H1 (cell line): ENCODE results near the gene VAMP2. TPM values are rescaled to one million over a fixed set of nuclear protein-coding genes. Genes with fewer than 3 reads are reported as not detected.

Experiments used
- CTCF ChIA-PET: fragments of 300-600 bp; sonication (Branson Sonifier 250); formaldehyde crosslinking; loops from one replicate; lab custom pipeline; 2021; ENCODE audit not compliant: partially characterized antibody; lab: Charles Lee
- POLR2A ChIA-PET: fragments of 300-600 bp; sonication (Branson Sonifier 250); formaldehyde crosslinking; loops from one replicate; lab custom pipeline; 2021; ENCODE audit warnings: inconsistent platforms; ENCODE audit not compliant: partially characterized antibody; lab: Charles Lee
- DNase-seq, 2 experiments: peaks; one replicate each; pipeline versions ENCODE4 v3.0.0 to v3.0.0-alpha.2; 2010 to 2022; ENCODE audit warnings: low spot score in 2 of 2, low read depth in 1 of 2, mixed read lengths in 1 of 2
- FAIRE-seq: peaks from 2 replicates; lab custom pipeline; 2011; peaks lifted over from hg19 to GRCh38; lab: Jason Lieb, UNC
- H2AFZ ChIP-seq: 2 replicates; pipeline ENCODE4 v1.8.1; 2012; ENCODE audit warnings: low read length, inconsistent platforms
- H2AK5ac ChIP-seq: 2 replicates; pipeline ENCODE4 v1.6.1; 2013; ENCODE audit warnings: low read depth, low read length
- H2BK120ac ChIP-seq: replicated peaks from 2 replicates; pipeline ENCODE3; 2013; ENCODE audit warnings: low read depth, low read length, inconsistent platforms
- H2BK12ac ChIP-seq: 2 replicates; pipeline ENCODE4 v1.6.1; 2013; ENCODE audit warnings: low read depth, low read length
- H2BK15ac ChIP-seq: 2 replicates; pipeline ENCODE4 v1.6.1; 2013; ENCODE audit warnings: low read length
- H2BK20ac ChIP-seq: 2 replicates; pipeline ENCODE4 v1.6.1; 2013; ENCODE audit warnings: low read length
- H2BK5ac ChIP-seq: 2 replicates; pipeline ENCODE4 v1.6.1; 2013; ENCODE audit warnings: low read depth, low read length
- H3K14ac ChIP-seq: 2 replicates; pipeline ENCODE4 v1.6.1; 2013; ENCODE audit warnings: inconsistent platforms; ENCODE audit not compliant: insufficient read length
- H3K18ac ChIP-seq: 2 replicates; pipeline ENCODE4 v1.6.1; 2013; ENCODE audit warnings: low read length; ENCODE audit errors: extremely low read depth
- H3K23ac ChIP-seq: 2 replicates; pipeline ENCODE4 v1.6.1; 2013; ENCODE audit warnings: inconsistent platforms; ENCODE audit not compliant: insufficient read length
- H3K23me2 ChIP-seq: 2 replicates; pipeline ENCODE4 v1.6.1; 2013; ENCODE audit warnings: low read depth, low read length
- H3K27ac ChIP-seq: 2 replicates; pipeline ENCODE4 v1.6.1; 2011; ENCODE audit warnings: low read depth, low read length, inconsistent platforms
- H3K27me3 ChIP-seq, 4 experiments: replicated peaks in 1 of 4; 1 replicate in 1 of 4; 2 replicates in 3 of 4; pipeline versions ENCODE4 v1.6.1 to v1.8.1; 2011 to 2013; ENCODE audit warnings: low read length in 3 of 4, mild to moderate bottlenecking in 3 of 4, inconsistent platforms in 2 of 4, mixed read lengths in 2 of 4, moderate library complexity in 1 of 4; ENCODE audit not compliant: control insufficient read depth in 3 of 4, insufficient read depth in 3 of 4; ENCODE audit errors: extremely low read depth in 1 of 4
- H3K36me3 ChIP-seq, 4 experiments: 2 replicates each; pipeline versions ENCODE4 v1.6.1 to v1.8.1; 2011 to 2013; ENCODE audit warnings: mild to moderate bottlenecking in 4 of 4, low read length in 3 of 4, moderate library complexity in 2 of 4, control low read depth in 1 of 4, inconsistent platforms in 1 of 4; ENCODE audit not compliant: insufficient read depth in 4 of 4, control insufficient read depth in 2 of 4
- H3K4ac ChIP-seq: replicated peaks from 2 replicates; pipeline ENCODE3; 2013; ENCODE audit warnings: low read length, low read depth, mixed read lengths, inconsistent platforms; ENCODE audit not compliant: insufficient read length
- H3K4me1 ChIP-seq, 4 experiments: replicated peaks in 1 of 4; 1 replicate in 1 of 4; 2 replicates in 3 of 4; pipeline versions ENCODE4 v1.6.1 to v1.8.1; 2011 to 2013; ENCODE audit warnings: low read length in 3 of 4, inconsistent platforms in 2 of 4, mixed read lengths in 1 of 4; ENCODE audit not compliant: insufficient read depth in 4 of 4, control insufficient read depth in 3 of 4
- H3K4me2 ChIP-seq, 2 experiments: 2 replicates each; pipeline versions ENCODE4 v1.6.1 to v1.8.1; 2011 to 2013; ENCODE audit warnings: low read depth in 2 of 2, low read length in 2 of 2, control low read depth in 1 of 2, inconsistent platforms in 1 of 2, mild to moderate bottlenecking in 1 of 2; ENCODE audit not compliant: insufficient read depth in 1 of 2
- H3K4me3 ChIP-seq, 4 experiments: fragments of 200-600, 300-600 bp in 1 of 4; sonication (generic), shearing (Covaris generic), sonication (Bioruptor Twin) in 1 of 4; 2 replicates each; pipeline versions ENCODE4 v1.5.1 to v1.8.1; 2011 to 2016; ENCODE audit warnings: low read length in 4 of 4, low read depth in 3 of 4, control low read depth in 2 of 4, inconsistent platforms in 2 of 4, mild to moderate bottlenecking in 2 of 4, mixed read lengths in 1 of 4, moderate library complexity in 1 of 4; ENCODE audit not compliant: insufficient read depth in 2 of 4; ENCODE audit errors: extremely low read depth in 1 of 4
- H3K56ac ChIP-seq: replicated peaks from 2 replicates; pipeline ENCODE3; 2013; ENCODE audit warnings: low read depth, mild to moderate bottlenecking, mixed read lengths, low read length, inconsistent platforms; ENCODE audit not compliant: insufficient read length
- H3K79me1 ChIP-seq: 2 replicates; pipeline ENCODE4 v1.6.1; 2013; ENCODE audit warnings: low read depth, low read length, control low read depth
- H3K79me2 ChIP-seq, 2 experiments: 2 replicates each; pipeline versions ENCODE4 v1.6.1 to v1.8.1; 2012 to 2013; ENCODE audit warnings: low read length in 2 of 2, mild to moderate bottlenecking in 2 of 2, inconsistent platforms in 1 of 2; ENCODE audit not compliant: insufficient read depth in 2 of 2, control insufficient read depth in 1 of 2
- H3K9ac ChIP-seq, 4 experiments: replicated peaks in 1 of 4; 1 replicate in 1 of 4; 2 replicates in 3 of 4; pipeline versions ENCODE4 v1.6.1 to v1.8.1; 2011 to 2013; ENCODE audit warnings: low read depth in 3 of 4, low read length in 3 of 4, control low read depth in 2 of 4, mild to moderate bottlenecking in 2 of 4, moderate library complexity in 2 of 4, inconsistent platforms in 1 of 4; ENCODE audit errors: extremely low read depth in 1 of 4
- H3K9me3 ChIP-seq, 2 experiments: 2 replicates each; pipeline versions ENCODE4 v1.6.1 to v1.8.1; 2012 to 2013; ENCODE audit warnings: mild to moderate bottlenecking in 2 of 2, moderate library complexity in 2 of 2, control low read depth in 1 of 2, inconsistent platforms in 1 of 2, low read depth in 1 of 2, low read length in 1 of 2, mixed read lengths in 1 of 2; ENCODE audit not compliant: insufficient read depth in 2 of 2
- H4K20me1 ChIP-seq, 2 experiments: replicated peaks in 1 of 2; 2 replicates each; pipeline versions ENCODE3 to v1.8.1; 2011 to 2013; ENCODE audit warnings: inconsistent platforms in 2 of 2, low read length in 2 of 2, mild to moderate bottlenecking in 1 of 2; ENCODE audit not compliant: insufficient read depth in 2 of 2, control insufficient read depth in 1 of 2
- H4K5ac ChIP-seq: 2 replicates; pipeline ENCODE4 v1.6.1; 2013; ENCODE audit warnings: low read length, low read depth, mixed read lengths, inconsistent platforms; ENCODE audit not compliant: insufficient read length
- H4K8ac ChIP-seq: 2 replicates; pipeline ENCODE4 v1.8.0; 2013; ENCODE audit warnings: mild to moderate bottlenecking, moderate library complexity, low read length, inconsistent platforms; ENCODE audit not compliant: insufficient read depth; ENCODE audit errors: extremely low read depth
- H4K91ac ChIP-seq: replicated peaks from 2 replicates; pipeline ENCODE3; 2013; ENCODE audit warnings: low read length, mixed read lengths, inconsistent platforms; ENCODE audit not compliant: insufficient read length
- WGBS, 2 experiments: shearing (Covaris generic) in 1 of 2; methylation state at CpG; one replicate each; pipeline versions ENCODE4 v1.1.6 to v1.1.7; 2013 to 2015; ENCODE audit warnings: low lambda C conversion rate in 2 of 2, mixed read lengths in 2 of 2, inconsistent platforms in 1 of 2, low coverage in 1 of 2, missing lambda C conversion rate in 1 of 2; ENCODE audit not compliant: insufficient replicate concordance in 2 of 2, insufficient coverage in 1 of 2, insufficient read length in 1 of 2; ENCODE audit errors: extremely low coverage in 1 of 2, missing lambda C conversion rate in 1 of 2; 5-methylcytosine and 5-hydroxymethylcytosine counted together
- polyA plus RNA-seq, 7 experiments: library from polyadenylated mRNA; depleted of rRNA in 3 of 7; stranded (reverse) in 5 of 7; unstranded in 2 of 7; fragments of >200 nt in 5 of 7; fragments of 200-250 nt in 2 of 7; gene quantifications; 1 replicate in 5 of 7; 2 replicates in 1 of 7; 4 replicates in 1 of 7; pipeline versions ENCODE4 v1.2.1 to v1.2.3, GENCODE V29; 2011 to 2013; ENCODE audit warnings: missing spikeins in 2 of 7, mixed read lengths in 2 of 7
- total RNA-seq: library from RNA; stranded (reverse); fragmentation: NEBNext Ultra II Directional; extraction: Animal tissue kit (Norgen Biotek cat#: 25700); gene quantifications from 2 replicates; pipeline ENCODE4 v1.2.1, GENCODE V29; 2021

The VAMP2 gene
- total and polyA plus RNA-seq, 2 of the 8 experiments (the other 6 are each of a cell fraction or from before 2014, with no cell fraction given) = 19.3 to 20.5 TPM

DNA sequence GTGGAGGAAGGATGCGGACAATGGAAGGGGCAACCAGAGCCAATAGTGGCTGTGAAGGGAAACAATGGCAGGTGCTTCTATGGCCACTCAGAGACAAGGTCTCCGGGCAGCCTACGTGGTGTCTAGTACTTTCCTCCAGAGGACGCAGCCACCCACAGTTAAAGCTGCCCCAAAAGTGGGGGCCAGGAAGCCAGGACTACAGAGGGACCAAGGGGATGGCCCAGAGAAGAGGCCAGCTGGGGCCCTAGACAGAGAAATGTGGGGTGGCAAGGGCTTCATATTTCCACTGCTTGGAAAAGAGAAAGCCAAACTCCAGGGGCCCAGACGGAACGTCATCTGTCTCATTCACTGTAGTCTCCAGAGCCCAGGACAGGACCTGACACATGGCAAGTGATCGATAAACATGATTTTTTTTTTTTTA lies 9.7 kb downstream of the VAMP2 start:
- Histone ChIP-seq H3K18ac (no peak overlapping the region), H4K8ac (peak overlapping the region; percentile 7; the same call in 1 of the 2 replicates), H3K4ac (no peak overlapping the region), H3K23me2 (peaks cover 21% of the 10 kb centered on the region), H3K56ac (no peak overlapping the region), H4K91ac (no peak overlapping the region), H2BK5ac (no peak overlapping the region), H3K23ac (no peak overlapping the region), H3K27me3 (no peaks in the 10 kb centered on the region), H2BK15ac (peak overlapping the region; percentile 63; the same call in 1 of the 2 replicates), H3K36me3 (peaks cover 8 to 15% (median 12%) of the 10 kb centered on the region in 4 experiments; a peak in 6 of 8 replicates), H2BK120ac (no peak overlapping the region), H2AK5ac (peak overlapping the region; percentile 93; the same call in 1 of the 2 replicates), H3K79me1 (peaks cover 7% of the 10 kb centered on the region; the same call in 1 of the 2 replicates), H4K20me1 (peaks cover 0 to 18% of the 10 kb centered on the region in 2 experiments), H3K4me2 (peak overlapping the region; percentile 100), H3K9ac (peak overlapping the region in 2 of 4 experiments; percentile 4 to 27; a peak in 1 of 7 replicates), H2BK12ac (peak overlapping the region; percentile 23), H2BK20ac (no peak overlapping the region), H4K5ac (no peak overlapping the region), H3K9me3 (no peaks in the 10 kb centered on the region), H2AFZ (no peak overlapping the region), H3K27ac (peak overlapping the region; percentile 84; the same call in 1 of the 2 replicates), H3K79me2 (peaks cover 0 to 5% of the 10 kb centered on the region in 2 experiments; a peak in 1 of 4 replicates), H3K4me1 (peaks cover 12 to 33% (median 19%) of the 10 kb centered on the region in 4 experiments), H3K4me3 (peak overlapping the region in 1 of 4 experiments; percentile 85; a peak in 2 of 8 replicates), H3K14ac (no peak overlapping the region)
- ChIA-PET CTCF (interaction anchor here (1.7 to 10.3 kb wide), 2 partner anchors 10 to 34 kb away, joined by 4 to 133 read pairs; partner anchors contain the start of gene ALOXE3), POLR2A (interaction anchor here (1.2 to 15.7 kb wide), 5 partner anchors 10 to 48 kb away, joined by 3 to 289 read pairs (median 49); partner anchors contain the start of genes ALOXE3, HES7, TMEM107 and VAMP2)
- 88% methylated on average over 7 of the region's 7 CpGs; no CpG with 5 or more reads in 1 of the 2 experiments for WGBS, 2 experiments
- FAIRE-seq (no peak), DNase-seq (no peak)
